IMR-90 (cell line): ENCODE measurements around the gene PLD5. TPM values are rescaled to one million over a fixed set of nuclear protein-coding genes. Genes with fewer than 3 reads are reported as not detected.
"Not testable (repeated sequence)": the region's sequence is repeated elsewhere in the genome, so short reads cannot be mapped to it uniquely, and the experiment has no call there.

ENCODE experiments used
- ATAC-seq: fragments of 200-7000 bp; cut with Tn5 transposase; 2 replicates; pipeline ENCODE4 v1.9.1; 2020; ENCODE audit warnings: low read depth, mild to moderate bottlenecking, moderate library complexity
- BruUV-seq: library from RNA; stranded (reverse); fragments of 400-500 nt; replicated peaks from 2 replicates; lab custom pipeline; 2021; lab: Mats Ljungman, UMichigan
- CTCF ChIA-PET: fragments of 300-600 bp; formaldehyde crosslinking; extraction: SDS; loops from one replicate; lab custom pipeline; 2021; ENCODE audit warnings: antibody characterized with exemption; lab: Yijun Ruan, JAX
- POLR2A ChIA-PET: fragments of 300-600 bp; sonication (Branson Sonifier 250); formaldehyde crosslinking; loops from one replicate; lab custom pipeline; 2022; ENCODE audit warnings: antibody characterized with exemption; ENCODE audit not compliant: unreplicated experiment; lab: Charles Lee
- DNase-seq: peaks from one replicate; pipeline ENCODE4 v3.0.0; 2013
- H2AFZ ChIP-seq: replicated peaks from 2 replicates; pipeline ENCODE3; 2013; ENCODE audit warnings: low read length, mild to moderate bottlenecking; ENCODE audit not compliant: poor library complexity
- H2AK5ac ChIP-seq: 2 replicates; pipeline ENCODE4 v1.6.1; 2013; ENCODE audit warnings: low read depth, low read length, inconsistent platforms
- H2AK9ac ChIP-seq: replicated peaks from 2 replicates; pipeline ENCODE3; 2013; ENCODE audit warnings: mild to moderate bottlenecking, low read depth, low read length, moderate library complexity; ENCODE audit not compliant: poor library complexity
- H2BK120ac ChIP-seq: 2 replicates; pipeline ENCODE4 v1.6.1; 2013; ENCODE audit warnings: low read depth, low read length, inconsistent platforms
- H2BK15ac ChIP-seq: 3 replicates; pipeline ENCODE4 v1.6.1; 2013; ENCODE audit warnings: low read depth, low read length, inconsistent platforms
- H2BK20ac ChIP-seq: 2 replicates; pipeline ENCODE4 v1.6.1; 2013; ENCODE audit warnings: low read depth, mild to moderate bottlenecking, inconsistent platforms, low read length, moderate library complexity
- H2BK5ac ChIP-seq: 2 replicates; pipeline ENCODE4 v1.6.1; 2013; ENCODE audit warnings: mild to moderate bottlenecking, low read depth, low read length, inconsistent platforms; ENCODE audit not compliant: poor library complexity, severe bottlenecking
- H3K14ac ChIP-seq: replicated peaks from 2 replicates; pipeline ENCODE4 v1.6.1; 2013; ENCODE audit warnings: low read depth, low read length, inconsistent platforms
- H3K18ac ChIP-seq: 2 replicates; pipeline ENCODE4 v1.6.1; 2013; ENCODE audit warnings: low read depth, low read length, control low read depth
- H3K23ac ChIP-seq: 2 replicates; pipeline ENCODE4 v1.6.1; 2013; ENCODE audit warnings: low read depth, low read length, inconsistent platforms
- H3K27ac ChIP-seq: 2 replicates; pipeline ENCODE4 v1.5.1; 2013; ENCODE audit warnings: mild to moderate bottlenecking, control low read depth, low read length; ENCODE audit not compliant: insufficient read depth
- H3K27me3 ChIP-seq: 2 replicates; pipeline ENCODE4 v1.6.1; 2013; ENCODE audit warnings: low read length; ENCODE audit not compliant: control insufficient read depth, insufficient read depth
- H3K36me3 ChIP-seq: 2 replicates; pipeline ENCODE4 v1.6.1; 2013; ENCODE audit warnings: low read length, mixed read lengths; ENCODE audit not compliant: control insufficient read depth, insufficient read depth
- H3K4ac ChIP-seq: 2 replicates; pipeline ENCODE4 v1.6.1; 2013; ENCODE audit warnings: low read depth, low read length, inconsistent platforms
- H3K4me1 ChIP-seq: 2 replicates; pipeline ENCODE4 v1.6.1; 2013; ENCODE audit warnings: low read length, mixed read lengths; ENCODE audit not compliant: control insufficient read depth, insufficient read depth
- H3K4me2 ChIP-seq: 2 replicates; pipeline ENCODE4 v1.6.1; 2013; ENCODE audit warnings: low read depth, mild to moderate bottlenecking, control low read depth, low read length, moderate library complexity
- H3K4me3 ChIP-seq: 2 replicates; pipeline ENCODE4 v1.5.1; 2013; ENCODE audit warnings: low read depth, mild to moderate bottlenecking, control low read depth, low read length, moderate library complexity; ENCODE audit not compliant: insufficient read depth
- H3K56ac ChIP-seq: 2 replicates; pipeline ENCODE4 v1.6.1; 2013; ENCODE audit warnings: low read length, inconsistent platforms; ENCODE audit not compliant: insufficient read depth; ENCODE audit errors: extremely low read depth
- H3K79me1 ChIP-seq, 2 experiments: 2 replicates each; pipeline ENCODE4 v1.6.1; 2013; ENCODE audit warnings: low read length in 2 of 2, inconsistent platforms in 1 of 2, low read depth in 1 of 2
- H3K9ac ChIP-seq: 2 replicates; pipeline ENCODE4 v1.6.1; 2013; ENCODE audit warnings: low read depth, low read length, control low read depth
- H3K9me1 ChIP-seq: 2 replicates; pipeline ENCODE4 v1.6.1; 2013; ENCODE audit warnings: low read length, inconsistent platforms; ENCODE audit not compliant: insufficient read depth
- H3K9me3 ChIP-seq: 2 replicates; pipeline ENCODE4 v1.6.1; 2013; ENCODE audit warnings: low read length; ENCODE audit not compliant: control insufficient read depth, insufficient read depth
- H4K20me1 ChIP-seq: 2 replicates; pipeline ENCODE4 v1.6.1; 2013; ENCODE audit warnings: low read length, inconsistent platforms; ENCODE audit not compliant: insufficient read depth
- H4K5ac ChIP-seq: 2 replicates; pipeline ENCODE4 v1.6.1; 2013; ENCODE audit warnings: mild to moderate bottlenecking, low read depth, low read length, control low read depth
- H4K8ac ChIP-seq, 2 experiments: 2 replicates each; pipeline ENCODE4 v1.6.1; 2013; ENCODE audit warnings: low read depth in 2 of 2, low read length in 2 of 2, control low read depth in 1 of 2, inconsistent platforms in 1 of 2
- H4K91ac ChIP-seq: 2 replicates; pipeline ENCODE4 v1.6.1; 2013; ENCODE audit warnings: low read depth, low read length, inconsistent platforms; ENCODE audit not compliant: insufficient read depth
- WGBS, 2 experiments: methylation state at CpG; one replicate each; pipeline versions ENCODE4 v1.1.5 to v1.1.7; 2013; ENCODE audit warnings: missing lambda C conversion rate in 2 of 2; ENCODE audit not compliant: insufficient read length in 1 of 2; ENCODE audit errors: extremely low coverage in 2 of 2; 5-methylcytosine and 5-hydroxymethylcytosine counted together
- dilution Hi-C: fragments of 300-500 bp; cut with HindIII; formaldehyde crosslinking; loops from one replicate; pipeline ENCODE4 v1.14.3; 2018; ENCODE audit warnings: low sequenced_read_pairs; ENCODE audit not compliant: unreplicated experiment
- in situ Hi-C: fragments of 300-500 bp; cut with MboI; formaldehyde crosslinking; loops from 3 replicates; pipeline ENCODE4 v1.14.3; 2019; ENCODE audit warnings: low sequenced_read_pairs, inconsistent platforms, mixed read lengths
- intact Hi-C: fragments of 100-400 bp; cut with micrococcal nuclease; formaldehyde crosslinking; loops from 2 replicates; pipeline ENCODE4 v1.10.0; 2022
- polyA plus RNA-seq, 3 experiments: library from polyadenylated mRNA; depleted of rRNA; stranded (reverse); fragments of >200 nt; gene quantifications; 2 replicates each; pipeline ENCODE4 v1.2.3, GENCODE V29; 2012; ENCODE audit warnings: low replicate concordance in 1 of 3
- total RNA-seq: library from RNA; depleted of rRNA; stranded (reverse); fragments of >200 nt; gene quantifications from 2 replicates; pipeline ENCODE4 v1.2.3, GENCODE V29; 2012

Gene PLD5
- total and polyA plus RNA-seq, 2 of the 4 experiments (the other 2 are of a cell fraction), result not detected

GRCh38 chr1:242097283-242097682, 427.2 kb downstream of the PLD5 start:
- H3K14ac ChIP-seq, H3K4me3 ChIP-seq, H3K27ac ChIP-seq, H3K4me2 ChIP-seq, H2BK5ac ChIP-seq, H3K23ac ChIP-seq, H2AFZ ChIP-seq, H3K4ac ChIP-seq, H2AK5ac ChIP-seq, dilution Hi-C loops, H2AK9ac ChIP-seq, H2BK20ac ChIP-seq, H4K5ac ChIP-seq, H2BK15ac ChIP-seq, H3K27me3 ChIP-seq, in situ Hi-C loops, H3K36me3 ChIP-seq, H3K9me1 ChIP-seq, H3K79me1 ChIP-seq, DNase-seq, BruUV-seq, H3K9ac ChIP-seq, ATAC-seq, H4K91ac ChIP-seq, H4K20me1 ChIP-seq, H3K18ac ChIP-seq, H2BK120ac ChIP-seq, H3K4me1 ChIP-seq, intact Hi-C loops, CTCF ChIA-PET, H4K8ac ChIP-seq, POLR2A ChIA-PET, H3K56ac ChIP-seq: not testable (repeated sequence)
- H3K9me3 ChIP-seq, result peaks cover 18% of the 10 kb centered on the region
- no CpG with 5 or more reads among the region's 3 CpGs for WGBS, 2 experiments
